ENCODE results near the gene TMPRSS3. TPM values are rescaled to one million over a fixed set of nuclear protein-coding genes. Genes with fewer than 3 reads are reported as not detected.
A peak's percentile ranks its signal among the peaks of the same experiment; 100 is the strongest.

The TMPRSS3 gene
- total and polyA plus RNA-seq, 7 donors, result 0.16 to 1.3 (median 0.60) TPM; not detected in 4

GRCh38 chr21:42356650-42357049 lies 39.2 kb downstream of the TMPRSS3 start:
- TF ChIP-seq POLR2AphosphoS5 (IDR thresholded peaks at IDR 0.05), result no peak
- no peak for TF ChIP-seq CTCF (IDR thresholded peaks at IDR 0.05)
- no peak for TF ChIP-seq POLR2A (IDR thresholded peaks at IDR 0.05)
- TF ChIP-seq EP300 (IDR thresholded peaks at IDR 0.05), result no peak
- 59 to 78% methylated on average over 6 of the region's 6 CpGs for WGBS, 2 donors
- DNase-seq, result no peak
- Histone ChIP-seq H3K4me1 (no peaks in the 10 kb centered on the region), H3K27me3 (peaks cover 0 to 15% (median 15%) of the 10 kb centered on the region in 3 donors), H3K27ac (no peak overlapping the region), H3K9me3 (peaks cover 0 to 13% (median 3%) of the 10 kb centered on the region in 4 donors), H3K4me3 (no peak overlapping the region), H3K36me3 (no peaks in the 10 kb centered on the region)
- intact Hi-C loops (cut with DNase I), result no loop called here

- peaks cover 0 to 13% (median 3%) of the 10 kb centered on the region in 4 donors for H3K9me3 ChIP-seq
Measured at GRCh38 chr21:42356046-42356445, 39.8 kb downstream of the TMPRSS3 start.

GRCh38 chr21:42353623-42354022 lies 42.2 kb downstream of the TMPRSS3 start:
- TF ChIP-seq POLR2AphosphoS5 (IDR thresholded peaks at IDR 0.05) (no peak), EP300 (IDR thresholded peaks at IDR 0.05) (no peak), POLR2A (IDR thresholded peaks at IDR 0.05) (no peak), CTCF (IDR thresholded peaks at IDR 0.05) (no peak)
- intact Hi-C loops (cut with DNase I), result no loop called here
- no peaks in the 10 kb centered on the region for H3K36me3 ChIP-seq
- no peak overlapping the region for H3K4me3 ChIP-seq
- no peak overlapping the region for H3K27ac ChIP-seq
- peaks cover 0 to 10% (median 0%) of the 10 kb centered on the region in 3 donors for H3K27me3 ChIP-seq
- peaks cover 0 to 6% (median 0%) of the 10 kb centered on the region in 4 donors for H3K9me3 ChIP-seq
- H3K4me1 ChIP-seq, result no peaks in the 10 kb centered on the region
- no peak for DNase-seq
- WGBS, 2 donors, result 85 to 89% methylated on average over 5 of the region's 5 CpGs

More at GRCh38 chr21:42356046-42356445, 39.8 kb downstream of the TMPRSS3 start:
- DNase-seq, result no peak
- H3K27me3 ChIP-seq, result peaks cover 0 to 15% (median 11%) of the 10 kb centered on the region in 3 donors
- H3K27ac ChIP-seq, result no peak overlapping the region
- WGBS, 2 donors, result 96 to 97% methylated on average over 2 of the region's 2 CpGs
- no peaks in the 10 kb centered on the region for H3K4me1 ChIP-seq
- TF ChIP-seq EP300 (IDR thresholded peaks at IDR 0.05) (no peak), POLR2AphosphoS5 (IDR thresholded peaks at IDR 0.05) (no peak), CTCF (IDR thresholded peaks at IDR 0.05) (no peak), POLR2A (IDR thresholded peaks at IDR 0.05) (no peak)
- intact Hi-C loops (cut with DNase I), result no loop called here
- no peak overlapping the region for H3K4me3 ChIP-seq
- H3K36me3 ChIP-seq, result no peaks in the 10 kb centered on the region

- TF ChIP-seq POLR2AphosphoS5 (IDR thresholded peaks at IDR 0.05) (no peak), CTCF (IDR thresholded peaks at IDR 0.05) (no peak), EP300 (IDR thresholded peaks at IDR 0.05) (no peak), POLR2A (IDR thresholded peaks at IDR 0.05) (no peak)
- Histone ChIP-seq H3K4me1 (no peaks in the 10 kb centered on the region), H3K27ac (no peak overlapping the region), H3K9me3 (peaks cover 0 to 6% (median 0%) of the 10 kb centered on the region in 4 donors), H3K4me3 (no peak overlapping the region), H3K36me3 (no peaks in the 10 kb centered on the region), H3K27me3 (peaks cover 0 to 11% (median 0%) of the 10 kb centered on the region in 3 donors)
- 83 to 92% methylated on average over 14 of the region's 14 CpGs for WGBS, 2 donors
- intact Hi-C loops (cut with DNase I), result no loop called here
- DNase-seq, result peak; percentile 34
Measured at GRCh38 chr21:42352441-42353095, 43.3 kb downstream of the TMPRSS3 start.
